22Rv1 (cell line): ENCODE measurements around the gene PPM1H.

ENCODE experiments used
- CTCF ChIP-seq: fragments of 450-650 bp; IDR thresholded peaks from 2 replicates; pipeline ENCODE4 v1.5.1; 2017; ENCODE audit warnings: mild to moderate bottlenecking
- ZFX ChIP-seq: fragments of 450-650 bp; IDR thresholded peaks from 2 replicates; pipeline ENCODE4 v1.6.1; 2017; ENCODE audit warnings: antibody characterized with exemption, borderline replicate concordance

GRCh38 chr12:62761658-62762057 lies 173.3 kb downstream of the PPM1H start:
- TF ChIP-seq CTCF (no peak), ZFX (no peak)
